GM12801 (cell line): ENCODE results near the gene TUBA8.

ENCODE experiments used
- CTCF ChIP-seq: IDR thresholded peaks from one replicate; pipeline ENCODE4 v1.5.1; 2011; ENCODE audit warnings: control low read depth; ENCODE audit not compliant: insufficient read length; ENCODE audit errors: extremely low read depth

Gene TUBA8

GRCh38 chr22:18136563-18137320 lies 26.1 kb downstream of the TUBA8 start:
- no peak for TF ChIP-seq CTCF

GRCh38 chr22:18144105-18144504 lies 33.5 kb downstream of the TUBA8 start:
- no peak for TF ChIP-seq CTCF

GRCh38 chr22:18145676-18146388 lies 35.2 kb downstream of the TUBA8 start:
- TF ChIP-seq CTCF, result no peak

GRCh38 chr22:18146389-18146753 lies 35.8 kb downstream of the TUBA8 start:
- TF ChIP-seq CTCF, result no peak

- no peak for TF ChIP-seq CTCF
Measured at GRCh38 chr22:18147791-18148190, 37.2 kb downstream of the TUBA8 start.

DNA sequence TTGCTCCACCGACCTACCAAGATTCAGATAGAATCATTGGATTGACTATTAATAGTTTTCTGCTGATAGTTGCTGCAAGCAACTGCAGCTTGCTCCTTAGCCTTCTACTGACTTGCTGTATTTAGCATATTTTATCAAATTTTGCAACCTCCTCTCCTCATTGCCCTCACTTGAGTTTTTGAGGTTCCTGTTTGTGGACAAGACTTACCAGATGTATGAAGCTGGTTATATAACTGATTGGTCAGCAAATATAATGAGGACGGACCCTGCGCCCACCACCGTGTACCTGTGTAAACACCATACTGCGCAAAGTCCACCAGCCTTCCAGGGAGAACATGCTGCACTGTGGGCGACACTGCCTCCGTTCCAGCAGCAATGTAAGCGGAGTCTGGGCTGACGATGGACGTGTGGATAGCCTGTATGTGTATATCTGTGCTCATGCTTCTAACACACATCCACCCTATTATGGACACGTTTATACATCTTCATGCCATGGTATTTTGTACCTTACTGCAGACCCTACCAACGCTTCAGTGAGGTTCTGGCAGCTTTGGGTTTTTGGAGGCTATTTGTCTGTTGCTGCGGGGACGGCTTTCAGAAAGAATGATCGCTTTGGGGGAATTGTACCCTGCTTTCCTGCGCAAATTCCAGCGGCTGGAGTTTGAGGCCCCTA lies 37.8 kb downstream of the TUBA8 start:
- TF ChIP-seq CTCF, result no peak

DNA sequence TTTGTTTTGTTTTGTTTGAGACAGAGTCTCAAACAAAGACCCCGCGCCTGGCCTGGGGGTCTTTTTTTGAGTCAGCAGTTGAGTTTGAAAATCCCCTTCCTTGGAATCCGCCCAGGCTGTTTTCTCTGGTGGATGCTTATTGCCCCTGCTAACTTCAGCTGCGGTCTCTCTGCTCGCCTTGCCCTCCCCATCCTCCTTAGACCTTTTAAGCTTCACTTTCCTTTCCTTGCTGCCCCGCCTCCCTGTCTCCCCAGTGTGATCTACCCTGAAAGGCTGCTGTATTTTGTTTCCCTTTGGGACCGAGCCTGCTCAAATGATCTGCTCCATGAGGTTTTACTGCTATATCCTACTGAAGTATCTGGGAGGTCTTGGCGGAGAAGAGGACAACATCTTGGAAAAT lies 41.9 kb downstream of the TUBA8 start:
- TF ChIP-seq CTCF, result no peak
